Right lobe of liver (tissue), 6 donors: Measurements from ENCODE around the gene DENND6A. TPM values are rescaled to one million over a fixed set of nuclear protein-coding genes. Genes with fewer than 3 reads are reported as not detected.

Experiments
- ATAC-seq, 4 donors: fragments of 200-7000 bp; cut with Tn5 transposase; one replicate each; pipeline ENCODE4 v1.9.1; 2020; ENCODE audit warnings: mild to moderate bottlenecking in 4 of 4, moderate library complexity in 4 of 4
- DNase-seq, 3 donors: peaks; one replicate each; pipeline ENCODE4 v3.0.0-alpha.2; 2020
- H3K27ac ChIP-seq, 3 donors: fragments of 200-600 bp; one replicate each; pipeline ENCODE4 v1.8.0; 2022
- H3K27me3 ChIP-seq, 2 donors: fragments of 200-600 bp; one replicate each; pipeline ENCODE4 v1.8.0; 2022
- H3K36me3 ChIP-seq, 4 donors: fragments of 200-600 bp; sonication (generic) in 1 of 4; one replicate each; pipeline versions ENCODE4 v1.5.1 to v1.8.0; 2017 to 2022; ENCODE audit warnings: control low read depth in 1 of 4
- H3K4me1 ChIP-seq, 4 donors: fragments of 200-600 bp; sonication (generic) in 1 of 4; one replicate each; pipeline versions ENCODE4 v1.5.1 to v1.8.0; 2017 to 2022; ENCODE audit warnings: control low read depth in 1 of 4
- H3K4me3 ChIP-seq, 3 donors: fragments of 200-600 bp; one replicate each; pipeline ENCODE4 v1.8.0; 2022
- H3K9me3 ChIP-seq, 4 donors: fragments of 200-600 bp; sonication (generic) in 1 of 4; one replicate each; pipeline versions ENCODE4 v1.5.1 to v1.8.0; 2017 to 2022; ENCODE audit warnings: control low read depth in 1 of 4
- CTCF ChIP-seq, 4 donors: fragments of 200-600 bp in 3 of 4; fragments of 450-650 bp in 1 of 4; IDR thresholded peaks; one replicate each; pipeline versions ENCODE4 v1.5.1 to v1.8.0; 2016 to 2022; ENCODE audit warnings: antibody characterized with exemption in 4 of 4, mild to moderate bottlenecking in 2 of 4
- POLR2A ChIP-seq: fragments of 450-650 bp; IDR thresholded peaks from one replicate; pipeline ENCODE4 v1.6.1; 2017; ENCODE audit warnings: antibody characterized with exemption, mild to moderate bottlenecking
- WGBS: methylation state at CpG from one replicate; pipeline ENCODE4 v1.1.6; 2018; ENCODE audit warnings: low coverage, low lambda C conversion rate; ENCODE audit not compliant: insufficient coverage; ENCODE audit errors: missing lambda C conversion rate; 5-methylcytosine and 5-hydroxymethylcytosine counted together
- intact Hi-C, 2 donors: fragments of 100-400 bp; cut with DNase I; formaldehyde crosslinking; loops; one replicate each; pipeline versions ENCODE4 v1.11.2 to v1.14.1; 2022
- total RNA-seq, 6 experiments: library from RNA; depleted of rRNA in 2 of 6; stranded (reverse); fragments of >200 nt in 2 of 6; fragmentation: NEBNext Ultra II Directional in 3 of 6; extraction: Animal tissue kit (Norgen Biotek cat#: 25700) in 3 of 6; gene quantifications; one replicate each; pipeline versions ENCODE4 v1.1.0 to v1.2.4, GENCODE V29; 2016 to 2023
- donor health status: DM: no; HTN: yes; CAD: no.
- donor health status: DM: no; HTN: no; CAD: no.
- donor health status: DM: no; HTN: no; CAD: no.
- donor health status: DM: no; HTN: yes; CAD: no.
- donor health status: DM: no; HTN: yes; CAD: no.

The DENND6A gene
- total RNA-seq, 6 experiments from 2014 or later = 5.5 to 11.0 (median 9.2) TPM

- no peak overlapping the region for H3K4me3 ChIP-seq
- TF ChIP-seq POLR2A = no peak
- no peak for TF ChIP-seq CTCF (IDR thresholded peaks at IDR 0.05)
- no peaks in the 10 kb centered on the region for H3K36me3 ChIP-seq
- no peak overlapping the region for H3K27ac ChIP-seq
- DNase-seq (no peak), ATAC-seq (no peak)
- H3K4me1 ChIP-seq = peaks cover 0 to 5% (median 2%) of the 10 kb centered on the region in 4 donors
- no peaks in the 10 kb centered on the region for H3K27me3 ChIP-seq
- WGBS = 73% methylated on average over 4 of the region's 4 CpGs
- intact Hi-C loops = no loop called here
- H3K9me3 ChIP-seq = no peaks in the 10 kb centered on the region
Observed at GRCh38 chr3:57689367-57690053, 3.4 kb downstream of the DENND6A start.

- TF ChIP-seq POLR2A = no peak
- no peak for TF ChIP-seq CTCF (IDR thresholded peaks at IDR 0.05)
Observed at GRCh38 chr3:57688291-57688690, 4.6 kb downstream of the DENND6A start.

GRCh38 chr3:57683286-57683685 is 9.6 kb downstream of the DENND6A start:
- Histone ChIP-seq H3K4me3 (no peak overlapping the region), H3K9me3 (no peaks in the 10 kb centered on the region), H3K4me1 (no peaks in the 10 kb centered on the region), H3K27ac (no peak overlapping the region), H3K36me3 (no peaks in the 10 kb centered on the region), H3K27me3 (no peaks in the 10 kb centered on the region)
- DNase-seq (no peak), ATAC-seq (no peak)
- intact Hi-C loops = no loop called here
- WGBS = 79% methylated on average over 2 of the region's 2 CpGs
- TF ChIP-seq POLR2A (no peak), CTCF (IDR thresholded peaks at IDR 0.05) (no peak)

More at GRCh38 chr3:57688291-57688690, 4.6 kb downstream of the DENND6A start:
- 90% methylated on average over 3 of the region's 3 CpGs for WGBS
- DNase-seq = no peak
- H3K36me3 ChIP-seq = no peaks in the 10 kb centered on the region
- intact Hi-C loops = no loop called here
- H3K27ac ChIP-seq = no peak overlapping the region
- H3K4me1 ChIP-seq = peaks cover 0 to 5% (median 2%) of the 10 kb centered on the region in 4 donors
- no peak overlapping the region for H3K4me3 ChIP-seq
- H3K27me3 ChIP-seq = no peaks in the 10 kb centered on the region
- no peaks in the 10 kb centered on the region for H3K9me3 ChIP-seq
- ATAC-seq = no peak

GRCh38 chr3:57682284-57682683 is 10.6 kb downstream of the DENND6A start:
- Histone ChIP-seq H3K4me3 (no peak overlapping the region), H3K27ac (no peak overlapping the region), H3K4me1 (peaks cover 0 to 4% (median 1%) of the 10 kb centered on the region in 4 donors), H3K9me3 (no peaks in the 10 kb centered on the region), H3K27me3 (no peaks in the 10 kb centered on the region), H3K36me3 (no peaks in the 10 kb centered on the region)
- no peak for ATAC-seq
- TF ChIP-seq CTCF (IDR thresholded peaks at IDR 0.05) (peak in 1 of 4 donors; percentile 5), POLR2A (no peak)
- DNase-seq = no peak
- intact Hi-C loops = no loop called here
- 100% methylated on average over 1 of the region's 1 CpG for WGBS
